Esophagus squamous epithelium (tissue), 5 donors: ENCODE results near the gene BCAR3. TPM values are rescaled to one million over a fixed set of nuclear protein-coding genes. Genes with fewer than 3 reads are reported as not detected.
"Not testable (repeated sequence)": the region's sequence is repeated elsewhere in the genome, so short reads cannot be mapped to it uniquely, and the experiment has no call there.

ENCODE experiments used
- DNase-seq: peaks from one replicate; lab custom pipeline; 2025; lab: John Stamatoyannopoulos, UW
- H3K27ac ChIP-seq, 4 donors: fragments of 200-600 bp; sonication (generic); one replicate each; pipeline ENCODE4 v1.5.1; 2016 to 2019; ENCODE audit warnings: mild to moderate bottlenecking in 1 of 4
- H3K27me3 ChIP-seq, 4 donors: fragments of 200-600 bp; sonication (generic); 1 replicate in 3 of 4; 2 replicates in 1 of 4; pipeline versions ENCODE4 v1.5.1 to v1.6.0; 2017 to 2021; ENCODE audit warnings: antibody characterized with exemption in 1 of 4
- H3K36me3 ChIP-seq, 3 donors: fragments of 200-600 bp; sonication (generic); one replicate each; pipeline ENCODE4 v1.5.1; 2016 to 2019
- H3K4me1 ChIP-seq, 3 donors: fragments of 200-600 bp; sonication (generic); one replicate each; pipeline ENCODE4 v1.5.1; 2017 to 2019
- H3K4me3 ChIP-seq, 4 donors: fragments of 200-600 bp; sonication (generic); 1 replicate in 3 of 4; 2 replicates in 1 of 4; pipeline ENCODE4 v1.5.1; 2016 to 2019; ENCODE audit warnings: mild to moderate bottlenecking in 2 of 4, moderate library complexity in 1 of 4
- H3K9me3 ChIP-seq, 3 donors: fragments of 200-600 bp; sonication (generic); one replicate each; pipeline ENCODE4 v1.5.1; 2016 to 2019
- POLR2A ChIP-seq, 4 donors: fragments of 450-650 bp; IDR thresholded peaks; one replicate each; pipeline ENCODE4 v1.6.1; 2017; ENCODE audit warnings: antibody characterized with exemption in 4 of 4, mild to moderate bottlenecking in 4 of 4, moderate library complexity in 3 of 4
- WGBS, 2 donors: methylation state at CpG; one replicate each; pipeline ENCODE4 v1.1.5; 2018; 5-methylcytosine and 5-hydroxymethylcytosine counted together
- intact Hi-C: fragments of 100-400 bp; cut with DNase I; formaldehyde crosslinking; loops from one replicate; pipeline ENCODE4 v1.15.0; 2022
- total RNA-seq, 4 donors: library from RNA; depleted of rRNA; stranded (reverse); fragments of >200 nt; gene quantifications; one replicate each; pipeline ENCODE4 v1.1.0, GENCODE V29; 2016
- TF ChIP-seq, protein P1 (sequence below), 6 experiments: fragments of 450-650 bp in 4 of 6; fragments of 200-600 bp in 2 of 6; sonication (generic) in 2 of 6; IDR thresholded peaks; one replicate each; pipeline ENCODE4 v1.5.1; 2016 to 2019; ENCODE audit warnings: antibody characterized with exemption in 6 of 6, mild to moderate bottlenecking in 4 of 6, moderate library complexity in 4 of 6
- donor health status: DM: yes; HTN: yes; CAD: no.

BCAR3 gene
- total RNA-seq, 4 donors from 2014 or later: 6.9 to 17.5 (median 9.4) TPM

DNA sequence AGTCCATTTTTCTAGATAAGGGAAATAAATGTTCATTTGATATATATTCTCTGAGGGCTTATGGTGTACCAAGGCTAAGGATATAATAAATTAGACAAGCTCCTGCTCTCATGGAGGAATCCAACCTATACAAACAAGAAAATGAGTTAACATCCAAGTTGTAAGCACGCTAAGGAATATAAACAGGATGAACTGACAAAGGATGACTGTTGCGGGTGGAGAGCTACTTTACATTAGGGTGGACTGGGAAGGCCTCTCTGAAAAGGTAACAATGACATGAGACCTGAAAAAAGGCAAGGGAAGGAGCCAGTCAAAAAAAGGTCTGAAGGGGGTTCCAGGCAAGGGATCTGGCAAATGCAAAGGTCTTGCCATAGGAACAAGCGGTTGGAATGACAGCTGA lies 3.1 kb downstream of the BCAR3 start:
- peaks cover 9 to 72% (median 22%) of the 10 kb centered on the region in 3 donors for H3K4me1 ChIP-seq
- WGBS, 2 donors: 63 to 89% methylated on average over 3 of the region's 3 CpGs
- H3K9me3 ChIP-seq: no peaks in the 10 kb centered on the region
- H3K36me3 ChIP-seq: peaks cover 0 to 7% (median 0%) of the 10 kb centered on the region in 3 donors
- no peak for DNase-seq
- no peak overlapping the region for H3K27ac ChIP-seq
- no peak overlapping the region for H3K4me3 ChIP-seq
- TF ChIP-seq POLR2A (IDR thresholded peaks at IDR 0.05): no peak
- intact Hi-C loops: no loop called here
- peaks cover 0 to 3% (median 0%) of the 10 kb centered on the region in 4 donors for H3K27me3 ChIP-seq

DNA sequence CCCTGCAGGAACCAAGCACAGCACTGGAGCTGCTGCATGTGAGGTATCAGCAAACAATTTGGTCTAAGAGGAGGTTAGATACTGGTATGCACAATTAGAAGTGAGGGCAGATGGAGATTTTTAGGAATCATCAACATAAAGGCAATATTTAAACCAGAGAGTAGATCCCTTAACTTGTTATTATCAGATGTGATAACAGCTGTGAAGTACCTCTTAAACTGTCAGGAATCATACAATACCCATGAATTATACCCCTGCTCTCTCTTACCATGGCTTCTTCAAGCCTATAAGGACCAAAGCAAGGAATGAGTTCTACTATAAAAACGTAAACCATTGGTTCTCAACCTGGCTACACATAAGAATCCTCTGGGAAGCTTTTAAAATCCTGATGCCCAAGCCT lies 3.9 kb downstream of the BCAR3 start:
- no peak overlapping the region for H3K4me3 ChIP-seq
- H3K9me3 ChIP-seq: no peaks in the 10 kb centered on the region
- H3K27ac ChIP-seq: no peak overlapping the region
- H3K27me3 ChIP-seq: peaks cover 0 to 3% (median 0%) of the 10 kb centered on the region in 4 donors
- intact Hi-C loops: no loop called here
- H3K36me3 ChIP-seq: peaks cover 0 to 7% (median 0%) of the 10 kb centered on the region in 3 donors
- no peak for DNase-seq
- H3K4me1 ChIP-seq: peaks cover 16 to 80% (median 29%) of the 10 kb centered on the region in 3 donors
- WGBS, 2 donors: 88 to 100% methylated on average over 1 of the region's 1 CpG
- no peak for TF ChIP-seq POLR2A (IDR thresholded peaks at IDR 0.05)
- TF ChIP-seq, protein P1, sequence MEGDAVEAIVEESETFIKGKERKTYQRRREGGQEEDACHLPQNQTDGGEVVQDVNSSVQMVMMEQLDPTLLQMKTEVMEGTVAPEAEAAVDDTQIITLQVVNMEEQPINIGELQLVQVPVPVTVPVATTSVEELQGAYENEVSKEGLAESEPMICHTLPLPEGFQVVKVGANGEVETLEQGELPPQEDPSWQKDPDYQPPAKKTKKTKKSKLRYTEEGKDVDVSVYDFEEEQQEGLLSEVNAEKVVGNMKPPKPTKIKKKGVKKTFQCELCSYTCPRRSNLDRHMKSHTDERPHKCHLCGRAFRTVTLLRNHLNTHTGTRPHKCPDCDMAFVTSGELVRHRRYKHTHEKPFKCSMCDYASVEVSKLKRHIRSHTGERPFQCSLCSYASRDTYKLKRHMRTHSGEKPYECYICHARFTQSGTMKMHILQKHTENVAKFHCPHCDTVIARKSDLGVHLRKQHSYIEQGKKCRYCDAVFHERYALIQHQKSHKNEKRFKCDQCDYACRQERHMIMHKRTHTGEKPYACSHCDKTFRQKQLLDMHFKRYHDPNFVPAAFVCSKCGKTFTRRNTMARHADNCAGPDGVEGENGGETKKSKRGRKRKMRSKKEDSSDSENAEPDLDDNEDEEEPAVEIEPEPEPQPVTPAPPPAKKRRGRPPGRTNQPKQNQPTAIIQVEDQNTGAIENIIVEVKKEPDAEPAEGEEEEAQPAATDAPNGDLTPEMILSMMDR (IDR thresholded peaks at IDR 0.05): no peak

DNA sequence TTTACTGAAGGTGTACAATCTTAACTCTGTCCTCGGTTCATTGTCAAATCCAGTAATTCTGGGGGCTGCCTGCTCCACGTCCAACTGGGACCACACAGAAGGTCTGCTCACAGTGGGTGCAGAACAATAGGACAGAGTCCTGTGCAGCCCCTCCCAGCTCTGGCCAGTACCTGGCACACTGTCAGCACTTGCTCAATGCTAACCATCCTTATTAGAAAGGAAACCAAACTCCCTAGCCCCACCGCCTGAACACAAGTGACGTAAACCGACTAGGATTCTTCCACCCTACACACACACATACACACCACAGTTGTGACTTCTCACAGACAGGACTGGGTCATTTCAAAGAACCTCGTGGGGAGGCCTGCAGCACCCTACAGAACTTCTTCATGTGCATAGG lies 5.2 kb downstream of the BCAR3 start:
- TF ChIP-seq, protein P1 (IDR thresholded peaks at IDR 0.05): no peak
- TF ChIP-seq POLR2A (IDR thresholded peaks at IDR 0.05): no peak
- intact Hi-C loops: no loop called here
- 65 to 86% methylated on average over 5 to 6 of the region's 6 CpGs for WGBS, 2 donors
- DNase-seq: no peak
- Histone ChIP-seq H3K27ac (peak overlapping the region in 2 of 4 donors; percentile 25 to 59), H3K27me3 (peaks cover 0 to 3% (median 0%) of the 10 kb centered on the region in 4 donors), H3K9me3 (no peaks in the 10 kb centered on the region), H3K4me3 (no peak overlapping the region), H3K36me3 (peaks cover 0 to 7% (median 0%) of the 10 kb centered on the region in 3 donors), H3K4me1 (peaks cover 25 to 84% (median 38%) of the 10 kb centered on the region in 3 donors)

DNA sequence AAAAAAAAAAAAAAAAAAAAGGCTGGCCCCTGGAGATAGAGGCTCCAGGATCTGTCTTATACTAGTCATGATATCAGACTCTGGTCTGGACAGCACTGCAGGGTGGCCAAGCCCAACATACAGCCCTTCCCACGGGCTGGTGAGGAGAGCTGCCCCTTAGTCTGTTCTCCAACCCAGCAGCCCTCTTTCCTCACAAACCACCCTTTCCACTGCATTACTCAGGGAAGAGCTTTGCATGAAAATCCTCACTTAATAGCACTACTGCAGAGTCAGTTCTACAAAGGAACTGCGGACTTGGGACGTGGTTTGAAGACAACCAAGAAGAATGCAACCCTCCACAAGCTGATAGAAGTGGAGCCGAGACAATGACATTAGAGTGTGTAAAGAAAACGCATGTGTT lies 5.7 kb downstream of the BCAR3 start:
- Histone ChIP-seq H3K27ac (peak overlapping the region in 2 of 4 donors; percentile 25 to 59), H3K9me3 (no peaks in the 10 kb centered on the region), H3K4me3 (no peak overlapping the region), H3K36me3 (peaks cover 0 to 7% (median 0%) of the 10 kb centered on the region in 3 donors), H3K27me3 (peaks cover 0 to under 1% (median 0%) of the 10 kb centered on the region in 4 donors), H3K4me1 (peaks cover 25 to 85% (median 38%) of the 10 kb centered on the region in 3 donors)
- no peak for TF ChIP-seq POLR2A (IDR thresholded peaks at IDR 0.05)
- TF ChIP-seq, protein P1 (IDR thresholded peaks at IDR 0.05): no peak
- intact Hi-C loops: no loop called here
- DNase-seq: no peak
- 89 to 93% methylated on average over 5 of the region's 5 CpGs for WGBS, 2 donors

DNA sequence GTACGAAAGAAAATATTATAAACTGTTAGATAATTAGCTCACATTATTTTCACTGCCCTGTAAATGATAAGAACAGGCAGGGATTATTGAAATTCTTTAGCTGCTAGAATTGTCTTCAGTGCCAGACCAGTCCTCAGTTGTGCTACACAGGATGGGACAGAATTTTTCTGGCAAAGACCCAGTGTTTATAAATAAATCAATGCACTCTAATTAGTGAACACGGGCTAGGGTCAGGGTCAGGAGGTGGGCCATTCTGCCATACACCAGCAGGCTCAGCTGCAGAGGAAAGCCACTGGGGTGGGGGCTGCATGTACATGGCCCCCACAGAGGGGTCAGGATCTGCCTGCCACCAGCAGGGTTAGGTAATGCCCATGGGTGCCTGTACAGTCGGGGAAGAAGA lies 6.4 kb downstream of the BCAR3 start:
- no peak for DNase-seq
- no peaks in the 10 kb centered on the region for H3K27me3 ChIP-seq
- H3K36me3 ChIP-seq: peaks cover 0 to 7% (median 0%) of the 10 kb centered on the region in 3 donors
- peaks cover 24 to 86% (median 38%) of the 10 kb centered on the region in 3 donors for H3K4me1 ChIP-seq
- WGBS, 2 donors: 56 to 68% methylated on average over 3 of the region's 3 CpGs
- H3K4me3 ChIP-seq: no peak overlapping the region
- H3K27ac ChIP-seq: peak overlapping the region in 2 of 4 donors; percentile 44 to 49
- no peaks in the 10 kb centered on the region for H3K9me3 ChIP-seq
- TF ChIP-seq, protein P1 (IDR thresholded peaks at IDR 0.05): no peak
- intact Hi-C loops: no loop called here

DNA sequence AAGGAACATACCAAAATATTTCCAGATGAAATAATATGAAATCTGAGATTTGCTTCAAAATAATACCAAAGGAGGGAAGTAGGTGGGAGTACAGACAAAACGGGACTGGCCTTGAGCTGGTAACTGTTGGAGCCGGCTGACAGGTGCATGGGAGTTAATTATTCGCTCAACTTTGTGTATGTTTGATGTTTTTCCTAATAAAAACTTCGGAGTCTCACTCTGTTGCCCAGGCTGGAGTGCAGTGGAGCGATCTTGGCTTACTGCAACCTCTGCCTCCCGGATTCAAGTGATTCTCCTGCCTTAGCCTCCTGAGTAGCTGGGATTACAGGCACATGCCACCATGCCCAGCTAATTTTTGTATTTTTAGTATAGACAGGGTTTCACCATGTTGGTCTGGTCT lies 7.6 kb downstream of the BCAR3 start:
- WGBS, 2 donors: 93% methylated on average over 6 of the region's 6 CpGs
- DNase-seq, H3K4me3 ChIP-seq, intact Hi-C loops, H3K9me3 ChIP-seq, H3K27me3 ChIP-seq, H3K36me3 ChIP-seq: not testable (repeated sequence)
- H3K27ac ChIP-seq: peak overlapping the region in 3 of 4 donors; percentile 23 to 48 (median 37)
- H3K4me1 ChIP-seq: peaks cover 19 to 86% (median 41%) of the 10 kb centered on the region in 3 donors
